ENCODE measurements around the gene ASPRV1. TPM values are rescaled to one million over a fixed set of nuclear protein-coding genes. Genes with fewer than 3 reads are reported as not detected.

Gene ASPRV1
- polyA plus RNA-seq, 3 donors from 2014 or later: 0.09 to 1.8 (median 0.29) TPM

GRCh38 chr2:69997015-69997830, 35.8 kb upstream of the ASPRV1 start:
- Mint-ChIP-seq H3K27me3 (ENCODE audit: low read depth in 3 of 3) (peaks cover 0 to 7% (median 0%) of the 10 kb centered on the region in 3 donors), H3K9me3 (no peaks in the 10 kb centered on the region), H3K36me3 (peaks cover 18 to 26% (median 24%) of the 10 kb centered on the region in 3 donors), H3K27ac (peak overlapping the region in 1 of 6 donors; percentile 49), H3K4me1 (peaks cover 14 to 22% of the 10 kb centered on the region in 2 donors), H3K4me3 (no peak overlapping the region)
- DNase-seq: no peak

GRCh38 chr2:69995511-69995910, 34.1 kb upstream of the ASPRV1 start:
- no peak for DNase-seq
- no peaks in the 10 kb centered on the region for H3K9me3 Mint-ChIP-seq
- H3K36me3 Mint-ChIP-seq: peaks cover 18 to 30% (median 24%) of the 10 kb centered on the region in 3 donors
- H3K4me1 Mint-ChIP-seq: peaks cover 3 to 10% of the 10 kb centered on the region in 2 donors
- peaks cover 0 to 5% (median 0%) of the 10 kb centered on the region in 3 donors for H3K27me3 Mint-ChIP-seq (ENCODE audit: low read depth in 3 of 3)
- H3K4me3 Mint-ChIP-seq: no peak overlapping the region
- H3K27ac Mint-ChIP-seq: peak overlapping the region in 1 of 6 donors; percentile 47

- Mint-ChIP-seq H3K27ac (no peak overlapping the region), H3K36me3 (peaks cover 18 to 30% (median 24%) of the 10 kb centered on the region in 3 donors), H3K27me3 (ENCODE audit: low read depth in 3 of 3) (peaks cover 0 to 5% (median 0%) of the 10 kb centered on the region in 3 donors), H3K9me3 (no peaks in the 10 kb centered on the region), H3K4me3 (no peak overlapping the region), H3K4me1 (peaks cover 3 to 10% of the 10 kb centered on the region in 2 donors)
- no peak for DNase-seq
Observed at GRCh38 chr2:69994166-69994565, 32.7 kb upstream of the ASPRV1 start.

- peaks cover 18 to 30% (median 24%) of the 10 kb centered on the region in 3 donors for H3K36me3 Mint-ChIP-seq
- peak overlapping the region in 2 of 6 donors; percentile 18 to 65 for H3K27ac Mint-ChIP-seq
- H3K4me3 Mint-ChIP-seq: no peak overlapping the region
- no peaks in the 10 kb centered on the region for H3K9me3 Mint-ChIP-seq
- H3K4me1 Mint-ChIP-seq: peaks cover 3 to 10% of the 10 kb centered on the region in 2 donors
- H3K27me3 Mint-ChIP-seq (ENCODE audit: low read depth in 3 of 3): peaks cover 0 to 5% (median 0%) of the 10 kb centered on the region in 3 donors
- DNase-seq: no peak
Observed at GRCh38 chr2:69993708-69994107, 32.3 kb upstream of the ASPRV1 start.

- H3K27me3 Mint-ChIP-seq (ENCODE audit: low read depth in 3 of 3): peaks cover 0 to 5% (median 0%) of the 10 kb centered on the region in 3 donors
- H3K27ac Mint-ChIP-seq: peak overlapping the region in 2 of 6 donors; percentile 31 to 69
Observed at GRCh38 chr2:69993048-69993565, 31.7 kb upstream of the ASPRV1 start.

GRCh38 chr2:69992310-69993047, 31.0 kb upstream of the ASPRV1 start:
- Mint-ChIP-seq H3K9me3 (no peaks in the 10 kb centered on the region), H3K27ac (peak overlapping the region in 2 of 6 donors; percentile 31 to 69), H3K36me3 (peaks cover 18 to 30% (median 24%) of the 10 kb centered on the region in 3 donors), H3K27me3 (ENCODE audit: low read depth in 3 of 3) (peaks cover 0 to 5% (median 0%) of the 10 kb centered on the region in 3 donors), H3K4me1 (peaks cover 0 to 6% of the 10 kb centered on the region in 2 donors), H3K4me3 (no peak overlapping the region)
- no peak for DNase-seq

More at GRCh38 chr2:69993048-69993565, 31.7 kb upstream of the ASPRV1 start:
- H3K4me3 Mint-ChIP-seq: no peak overlapping the region
- no peaks in the 10 kb centered on the region for H3K9me3 Mint-ChIP-seq
- no peak for DNase-seq
- peaks cover 18 to 30% (median 24%) of the 10 kb centered on the region in 3 donors for H3K36me3 Mint-ChIP-seq
- peaks cover 3 to 10% of the 10 kb centered on the region in 2 donors for H3K4me1 Mint-ChIP-seq

- no peak for DNase-seq
- Mint-ChIP-seq H3K36me3 (peaks cover 8 to 23% (median 23%) of the 10 kb centered on the region in 3 donors), H3K9me3 (no peaks in the 10 kb centered on the region), H3K27ac (peak overlapping the region in 1 of 6 donors; percentile 61), H3K27me3 (ENCODE audit: low read depth in 3 of 3) (peaks cover 0 to 12% (median 0%) of the 10 kb centered on the region in 3 donors), H3K4me3 (no peak overlapping the region), H3K4me1 (peaks cover 11 to 12% of the 10 kb centered on the region in 2 donors)
Observed at GRCh38 chr2:69989441-69990105, 28.1 kb upstream of the ASPRV1 start.

- no peak for DNase-seq
- Mint-ChIP-seq H3K27ac (peak overlapping the region in 3 of 6 donors; percentile 33 to 55 (median 36)), H3K9me3 (no peaks in the 10 kb centered on the region), H3K27me3 (ENCODE audit: low read depth in 3 of 3) (peaks cover 0 to 12% (median 0%) of the 10 kb centered on the region in 3 donors), H3K4me3 (no peak overlapping the region), H3K4me1 (peaks cover 11 to 12% of the 10 kb centered on the region in 2 donors), H3K36me3 (peaks cover 5 to 19% (median 19%) of the 10 kb centered on the region in 3 donors)
Observed at GRCh38 chr2:69989009-69989408, 27.6 kb upstream of the ASPRV1 start.

- no peaks in the 10 kb centered on the region for H3K9me3 Mint-ChIP-seq
- H3K4me3 Mint-ChIP-seq: no peak overlapping the region
- peak overlapping the region in 5 of 6 donors; percentile 2 to 47 (median 33) for H3K27ac Mint-ChIP-seq
- no peak for DNase-seq
- peaks cover 11 to 12% of the 10 kb centered on the region in 2 donors for H3K4me1 Mint-ChIP-seq
- H3K27me3 Mint-ChIP-seq (ENCODE audit: low read depth in 3 of 3): peaks cover 0 to 10% (median 0%) of the 10 kb centered on the region in 3 donors
- H3K36me3 Mint-ChIP-seq: peaks cover 0 to 11% (median 10%) of the 10 kb centered on the region in 3 donors
Observed at GRCh38 chr2:69988086-69988635, 26.7 kb upstream of the ASPRV1 start.

- Mint-ChIP-seq H3K4me1 (peaks cover 11 to 12% of the 10 kb centered on the region in 2 donors), H3K36me3 (peaks cover 0 to 3% (median 0%) of the 10 kb centered on the region in 3 donors), H3K27ac (peak overlapping the region in 4 of 6 donors; percentile 16 to 69 (median 47)), H3K9me3 (no peaks in the 10 kb centered on the region), H3K27me3 (ENCODE audit: low read depth in 3 of 3) (peaks cover 0 to 10% (median 0%) of the 10 kb centered on the region in 3 donors), H3K4me3 (no peak overlapping the region)
- no peak for DNase-seq
Observed at GRCh38 chr2:69986691-69987090, 25.3 kb upstream of the ASPRV1 start.

- Mint-ChIP-seq H3K4me3 (peak overlapping the region in 1 of 5 donors; percentile 31), H3K36me3 (peaks cover 0 to 3% (median 0%) of the 10 kb centered on the region in 3 donors), H3K9me3 (no peaks in the 10 kb centered on the region), H3K4me1 (peaks cover 11 to 12% of the 10 kb centered on the region in 2 donors), H3K27ac (peak overlapping the region in 5 of 6 donors; percentile 71 to 85 (median 82)), H3K27me3 (ENCODE audit: low read depth in 3 of 3) (peaks cover 0 to 10% (median 0%) of the 10 kb centered on the region in 3 donors)
- DNase-seq: peak; percentile 54 to 60 (median 59)
Observed at GRCh38 chr2:69985688-69986087, 24.3 kb upstream of the ASPRV1 start.

GRCh38 chr2:69985216-69985615, 23.8 kb upstream of the ASPRV1 start:
- Mint-ChIP-seq H3K4me1 (peaks cover 11 to 12% of the 10 kb centered on the region in 2 donors), H3K27ac (peak overlapping the region in 4 of 6 donors; percentile 53 to 85 (median 77))
- no peak for DNase-seq

More at GRCh38 chr2:69985216-69985615, 23.8 kb upstream of the ASPRV1 start:
- Mint-ChIP-seq H3K27me3 (ENCODE audit: low read depth in 3 of 3) (peaks cover 0 to 10% (median 0%) of the 10 kb centered on the region in 3 donors), H3K9me3 (no peaks in the 10 kb centered on the region), H3K36me3 (peaks cover 0 to 3% (median 0%) of the 10 kb centered on the region in 3 donors), H3K4me3 (no peak overlapping the region)

Data from immature natural killer cell (primary cell).